ENCODE measurements around the gene FRMD1. TPM values are rescaled to one million over a fixed set of nuclear protein-coding genes. Genes with fewer than 3 reads are reported as not detected.

The FRMD1 gene
- total and polyA plus RNA-seq, 2 donors (not counting 3 experiments of a cell fraction or from before 2014, with no cell fraction given): not detected

DNA sequence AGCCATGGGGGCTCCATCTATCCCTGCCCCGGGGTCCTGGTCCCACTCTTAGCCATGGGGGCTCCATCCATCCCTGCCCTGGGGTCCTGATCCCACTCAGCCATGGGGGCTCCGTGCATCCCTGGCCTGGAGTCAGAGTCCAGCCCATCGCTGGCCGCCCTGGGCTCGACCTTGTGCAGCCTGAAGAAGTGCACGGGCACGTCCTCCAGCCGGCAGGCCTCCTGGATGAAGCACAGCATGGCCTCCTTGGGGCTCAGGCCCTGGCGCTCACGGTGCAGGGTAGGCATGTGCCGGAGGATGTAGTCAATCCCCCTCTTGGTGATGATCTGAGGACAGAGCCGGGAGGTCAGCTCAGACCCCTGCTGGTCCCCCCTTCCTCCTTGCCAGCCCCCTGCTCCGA, 15.6 kb downstream of the FRMD1 start:
- FAIRE-seq: no peak

More for the DNA sequence above, 15.6 kb downstream of the FRMD1 start:
- BruUV-seq (replicated peaks): no TSS peak
- intact Hi-C loops (cut with micrococcal nuclease) (no loop called here), dilution Hi-C loops (cut with MboI; ENCODE audit: extremely low pct_ligation_motif_present, low sequenced_read_pairs) (no loop called here)
- Histone ChIP-seq H2AFZ (ENCODE audit: low read depth, low read length) (no peak overlapping the region), H3K36me3 (ENCODE audit: control insufficient read depth in 2 of 2, extremely low read depth in 1 of 2, insufficient read depth in 2 of 2, low read length in 2 of 2) (no peaks in the 10 kb centered on the region), H3K27ac (ENCODE audit: insufficient read depth, low read depth, low read length) (no peak overlapping the region), H4K20me1 (replicated peaks; ENCODE audit: control insufficient read depth, extremely low read depth, insufficient read depth, low read length) (no peaks in the 10 kb centered on the region), H3K79me2 (ENCODE audit: control insufficient read depth, insufficient read depth, low read length) (no peaks in the 10 kb centered on the region), H3K9me3 (replicated peaks; ENCODE audit: control insufficient read depth, insufficient read depth, low read length) (no peaks in the 10 kb centered on the region), H3K4me2 (ENCODE audit: insufficient read depth, low read length) (no peak overlapping the region), H3K4me3 (replicated peaks in 1 of 3; ENCODE audit: insufficient read depth in 1 of 3, low read depth in 1 of 3, low read length in 3 of 3) (no peak overlapping the region), H3K9me1 (replicated peaks; ENCODE audit: control insufficient read depth, extremely low read depth, insufficient read depth, low read length) (no peaks in the 10 kb centered on the region), H3K4me1 (ENCODE audit: control insufficient read depth, extremely low read depth, insufficient read depth, low read length) (no peaks in the 10 kb centered on the region), H3K9ac (replicated peaks; ENCODE audit: extremely low read depth, insufficient read depth, low read length) (no peak overlapping the region), H3K27me3 (ENCODE audit: control insufficient read depth in 2 of 2, insufficient read depth in 2 of 2, low read length in 2 of 2) (no peaks in the 10 kb centered on the region)
- TF ChIP-seq FOS (IDR thresholded peaks at IDR 0.05; ENCODE audit: borderline replicate concordance, insufficient read depth, low read length) (no peak), POLR2AphosphoS5 (IDR thresholded peaks at IDR 0.05; ENCODE audit: insufficient read depth, low read depth, low read length) (no peak), EZH2 (IDR thresholded peaks at IDR 0.05; ENCODE audit: borderline replicate concordance, low read depth, low read length, severe bottlenecking) (no peak), POLR2A (IDR thresholded peaks at IDR 0.05; ENCODE audit: low read depth, low read length) (no peak), MYC (IDR thresholded peaks at IDR 0.05; ENCODE audit: low read depth, low read length) (no peak), GATA2 (IDR thresholded peaks at IDR 0.05; ENCODE audit: insufficient read depth, insufficient read length, low read depth, low read length) (no peak), JUN (IDR thresholded peaks at IDR 0.05; ENCODE audit: borderline replicate concordance, insufficient read depth, insufficient read length, low read depth) (no peak)
- TF ChIP-seq, protein P1, sequence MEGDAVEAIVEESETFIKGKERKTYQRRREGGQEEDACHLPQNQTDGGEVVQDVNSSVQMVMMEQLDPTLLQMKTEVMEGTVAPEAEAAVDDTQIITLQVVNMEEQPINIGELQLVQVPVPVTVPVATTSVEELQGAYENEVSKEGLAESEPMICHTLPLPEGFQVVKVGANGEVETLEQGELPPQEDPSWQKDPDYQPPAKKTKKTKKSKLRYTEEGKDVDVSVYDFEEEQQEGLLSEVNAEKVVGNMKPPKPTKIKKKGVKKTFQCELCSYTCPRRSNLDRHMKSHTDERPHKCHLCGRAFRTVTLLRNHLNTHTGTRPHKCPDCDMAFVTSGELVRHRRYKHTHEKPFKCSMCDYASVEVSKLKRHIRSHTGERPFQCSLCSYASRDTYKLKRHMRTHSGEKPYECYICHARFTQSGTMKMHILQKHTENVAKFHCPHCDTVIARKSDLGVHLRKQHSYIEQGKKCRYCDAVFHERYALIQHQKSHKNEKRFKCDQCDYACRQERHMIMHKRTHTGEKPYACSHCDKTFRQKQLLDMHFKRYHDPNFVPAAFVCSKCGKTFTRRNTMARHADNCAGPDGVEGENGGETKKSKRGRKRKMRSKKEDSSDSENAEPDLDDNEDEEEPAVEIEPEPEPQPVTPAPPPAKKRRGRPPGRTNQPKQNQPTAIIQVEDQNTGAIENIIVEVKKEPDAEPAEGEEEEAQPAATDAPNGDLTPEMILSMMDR (IDR thresholded peaks at IDR 0.05; ENCODE audit: extremely low read depth in 1 of 2, insufficient read depth in 1 of 2, low read depth in 1 of 2, low read length in 2 of 2): no peak
- TF ChIP-seq, protein P2, sequence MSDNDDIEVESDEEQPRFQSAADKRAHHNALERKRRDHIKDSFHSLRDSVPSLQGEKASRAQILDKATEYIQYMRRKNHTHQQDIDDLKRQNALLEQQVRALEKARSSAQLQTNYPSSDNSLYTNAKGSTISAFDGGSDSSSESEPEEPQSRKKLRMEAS (IDR thresholded peaks at IDR 0.05; ENCODE audit: insufficient read depth, insufficient read length): no peak
- ChIA-PET CTCF (no interaction called here), POLR2A (no interaction called here)
- DNase-seq (ENCODE audit: low read depth, low spot score): no peak
